NCI-H146 treated with DMSO at 0.1 percent for 48 hours (cell line): Measurements from ENCODE around the gene ELFN2.
"Not testable (repeated sequence)": the region's sequence is repeated elsewhere in the genome, so short reads cannot be mapped to it uniquely, and the experiment has no call there.

Source experiments
- DNase-seq: peaks from one replicate; lab custom pipeline; 2025; ENCODE audit not compliant: unreplicated experiment; lab: John Stamatoyannopoulos, UW

ELFN2 gene

DNA sequence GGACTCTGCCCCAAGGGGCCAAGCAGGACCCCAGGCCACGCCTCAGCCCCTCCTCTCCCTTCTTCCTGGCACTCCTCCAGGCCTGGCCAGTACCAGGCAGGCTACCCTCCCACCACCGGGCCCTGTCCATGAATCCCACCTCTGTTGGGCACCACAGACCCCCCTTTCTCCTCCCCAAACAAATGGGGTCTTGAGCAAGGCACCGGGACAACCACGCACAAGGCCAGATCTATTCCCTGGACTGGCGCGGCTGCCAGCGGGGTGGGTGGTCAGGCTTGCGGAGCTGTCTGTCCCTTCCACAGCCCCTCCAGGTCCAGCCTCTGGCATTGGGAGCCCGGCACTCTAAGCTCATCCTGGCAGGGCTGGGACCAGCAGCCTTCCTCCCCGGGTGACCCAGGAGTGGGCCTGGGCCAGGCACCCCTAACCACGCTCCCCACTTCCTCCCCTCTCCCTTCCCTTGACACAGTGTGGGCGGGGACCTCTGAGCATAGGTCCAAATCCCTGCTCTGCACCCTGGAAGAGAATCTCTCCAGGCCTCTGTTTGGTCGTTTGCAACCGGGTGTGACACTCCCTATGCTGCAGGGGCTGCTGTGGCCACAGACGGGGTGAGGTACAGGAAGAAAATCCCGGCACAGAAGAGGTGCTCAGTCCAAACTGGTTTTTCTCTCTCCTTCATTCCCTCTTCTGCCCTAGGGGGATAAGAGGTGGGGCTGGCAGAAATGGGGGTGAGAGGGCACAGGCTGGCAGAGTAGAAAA, 14.6 kb downstream of the ELFN2 start:
- DNase-seq: no peak

GRCh38 chr22:37411655-37412054, 15.6 kb downstream of the ELFN2 start:
- no peak for DNase-seq

DNA sequence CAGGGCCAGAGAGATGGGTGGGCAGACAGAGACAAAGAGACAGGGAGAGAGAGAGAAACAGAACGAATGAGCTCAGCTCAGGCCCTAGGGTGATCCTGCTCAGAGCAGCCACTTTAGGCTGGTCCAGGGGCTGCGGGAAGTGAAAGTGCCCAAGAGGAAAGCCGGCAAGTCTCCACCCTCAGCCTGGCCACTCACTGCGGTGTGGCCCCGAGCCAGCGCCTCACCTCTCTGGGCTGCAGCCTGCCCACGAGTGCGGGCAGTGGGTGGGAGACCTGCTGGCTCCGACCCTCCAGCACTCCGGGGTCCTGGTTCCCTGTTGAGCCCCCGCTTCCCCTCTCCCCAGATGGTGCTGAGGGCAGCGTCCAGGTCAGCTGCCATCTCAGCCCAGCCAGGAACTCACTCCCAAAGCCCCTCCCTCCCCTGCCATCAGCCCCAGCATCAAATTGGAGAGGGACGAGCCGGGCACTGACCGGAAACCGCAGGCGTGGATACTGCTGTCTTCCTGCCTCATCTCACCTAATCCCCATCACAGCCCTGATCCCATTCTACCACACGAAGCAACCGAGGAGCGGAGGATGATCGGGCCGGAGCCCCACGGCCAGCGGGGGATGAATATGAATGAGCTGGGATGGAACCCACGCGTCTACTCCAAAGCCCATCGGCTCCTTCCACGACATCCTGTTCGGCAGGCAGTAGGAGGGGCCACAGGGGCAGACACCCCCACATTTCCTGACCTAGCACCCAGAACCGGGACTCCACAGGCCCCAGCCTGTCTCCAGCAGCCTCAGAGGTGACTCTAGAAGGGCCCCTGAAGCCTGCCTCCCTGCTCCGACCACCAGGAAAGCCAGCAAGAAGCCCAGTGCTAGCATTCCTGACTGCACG, 16.9 kb downstream of the ELFN2 start:
- no peak for DNase-seq

GRCh38 chr22:37409459-37410050, 17.7 kb downstream of the ELFN2 start:
- DNase-seq: no peak

GRCh38 chr22:37409031-37409430, 18.2 kb downstream of the ELFN2 start:
- no peak for DNase-seq

DNA sequence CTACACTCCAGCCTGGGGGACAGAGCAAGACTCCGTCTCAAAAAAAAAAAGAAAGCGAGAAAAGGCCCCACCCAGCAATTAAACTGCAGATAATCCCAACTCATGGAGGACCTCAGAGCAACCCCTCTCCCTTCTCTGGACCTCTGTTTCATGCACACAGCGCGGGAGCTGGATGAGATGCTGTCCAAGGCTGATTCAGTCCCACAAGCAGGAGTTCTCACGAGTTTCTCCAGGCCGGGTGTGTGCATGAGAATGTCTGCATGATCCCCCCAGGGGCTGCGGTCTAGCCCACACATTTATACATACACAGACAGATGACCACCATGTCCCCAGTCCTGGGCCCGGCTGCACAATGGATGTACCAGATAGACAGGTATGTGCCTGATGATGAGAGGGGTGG, 19.4 kb downstream of the ELFN2 start:
- no peak for DNase-seq

DNA sequence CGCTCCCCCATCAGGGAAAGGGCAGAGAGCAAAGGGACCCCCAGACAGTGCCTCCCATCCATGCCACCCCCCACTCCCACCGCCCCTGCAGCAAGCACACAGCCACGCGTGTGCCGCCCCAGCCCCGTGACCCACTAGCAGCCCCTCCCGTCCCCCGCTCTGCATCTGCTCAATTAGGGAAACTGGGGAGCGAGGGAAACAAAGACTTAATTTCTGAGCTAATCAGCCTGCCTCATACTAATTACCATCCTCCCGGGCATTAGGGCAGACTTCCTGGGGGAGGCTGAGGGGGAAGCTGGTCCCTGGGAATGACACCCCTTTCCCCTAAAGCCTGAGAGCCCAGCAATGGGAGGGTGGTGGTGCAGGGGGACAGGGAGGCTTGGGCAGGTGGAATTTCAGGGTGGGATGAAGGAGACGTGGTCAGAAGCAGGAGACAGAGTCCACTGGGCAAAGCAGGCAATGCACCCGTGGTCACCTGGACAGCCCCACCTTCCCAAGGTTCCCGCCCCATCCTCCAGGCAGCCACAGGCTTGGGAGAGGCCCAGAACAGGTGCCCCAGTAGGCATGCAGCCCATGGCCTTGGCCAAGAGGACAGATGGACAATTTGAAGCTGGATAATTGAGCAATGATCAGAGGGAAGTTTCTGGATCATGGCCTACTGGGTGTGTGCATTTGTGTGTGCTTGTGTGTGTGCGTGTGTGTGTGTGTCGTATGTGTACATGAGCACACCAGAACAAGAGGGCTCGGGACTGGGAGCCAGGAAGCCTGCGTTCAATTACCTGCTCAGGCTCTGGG, 20.6 kb downstream of the ELFN2 start:
- no peak for DNase-seq

DNA sequence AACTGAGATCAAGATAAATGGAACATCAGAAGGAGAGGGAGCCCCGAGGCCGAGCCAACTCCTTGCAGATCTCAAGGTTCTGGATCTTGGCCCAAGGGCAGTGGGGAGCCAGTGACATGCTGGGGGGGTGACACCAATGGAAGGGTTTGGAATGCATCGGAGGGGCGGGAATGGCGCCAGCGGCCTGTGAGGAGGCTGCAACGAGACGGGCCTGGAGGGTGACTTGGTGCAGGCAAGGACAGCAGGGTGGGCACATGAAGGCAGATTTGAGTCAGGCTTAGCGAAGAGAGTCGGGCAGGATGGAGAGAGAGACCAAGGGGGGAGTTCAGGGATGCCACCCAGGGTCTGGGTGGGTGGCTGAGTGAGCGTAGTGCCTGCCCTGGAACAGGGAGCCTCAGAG, 23.2 kb downstream of the ELFN2 start:
- DNase-seq: no peak

DNA sequence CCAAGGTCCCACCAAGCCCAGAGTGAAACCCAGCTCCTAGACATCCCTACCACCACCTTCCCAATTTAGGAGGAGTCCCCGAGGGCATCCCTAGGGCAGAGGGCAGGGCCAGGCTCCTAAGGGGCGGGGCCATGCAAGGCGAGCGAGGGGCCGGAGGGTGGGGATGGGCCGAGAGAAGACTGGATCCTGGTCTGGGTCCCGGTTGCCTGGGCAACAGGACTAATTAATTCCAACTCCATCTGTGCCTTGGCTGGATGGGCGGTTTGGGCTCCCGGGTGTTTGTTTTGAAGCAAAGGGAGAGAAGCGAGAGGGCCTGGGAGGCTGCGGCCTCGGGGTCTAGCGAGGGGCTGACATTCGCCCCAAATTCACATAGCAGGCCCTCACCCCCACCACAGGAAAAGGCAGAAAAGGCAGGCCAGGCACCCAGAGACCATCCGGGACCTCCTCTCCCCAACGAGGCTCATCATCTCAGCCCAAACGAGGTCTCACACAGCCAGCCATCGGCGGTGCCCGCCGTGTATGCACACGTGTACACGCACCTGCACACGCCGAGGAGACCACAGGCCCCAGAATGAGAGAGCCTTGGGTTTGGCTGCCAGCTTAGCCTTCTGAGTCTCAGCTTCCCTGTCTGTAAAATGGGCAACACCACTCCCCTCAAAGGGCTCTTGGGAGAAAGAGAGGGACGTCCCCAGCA, 23.9 kb downstream of the ELFN2 start:
- no peak for DNase-seq

- no peak for DNase-seq
These were observed 25.1 kb downstream of the ELFN2 start for GRCh38 chr22:37402184-37402506.

DNA sequence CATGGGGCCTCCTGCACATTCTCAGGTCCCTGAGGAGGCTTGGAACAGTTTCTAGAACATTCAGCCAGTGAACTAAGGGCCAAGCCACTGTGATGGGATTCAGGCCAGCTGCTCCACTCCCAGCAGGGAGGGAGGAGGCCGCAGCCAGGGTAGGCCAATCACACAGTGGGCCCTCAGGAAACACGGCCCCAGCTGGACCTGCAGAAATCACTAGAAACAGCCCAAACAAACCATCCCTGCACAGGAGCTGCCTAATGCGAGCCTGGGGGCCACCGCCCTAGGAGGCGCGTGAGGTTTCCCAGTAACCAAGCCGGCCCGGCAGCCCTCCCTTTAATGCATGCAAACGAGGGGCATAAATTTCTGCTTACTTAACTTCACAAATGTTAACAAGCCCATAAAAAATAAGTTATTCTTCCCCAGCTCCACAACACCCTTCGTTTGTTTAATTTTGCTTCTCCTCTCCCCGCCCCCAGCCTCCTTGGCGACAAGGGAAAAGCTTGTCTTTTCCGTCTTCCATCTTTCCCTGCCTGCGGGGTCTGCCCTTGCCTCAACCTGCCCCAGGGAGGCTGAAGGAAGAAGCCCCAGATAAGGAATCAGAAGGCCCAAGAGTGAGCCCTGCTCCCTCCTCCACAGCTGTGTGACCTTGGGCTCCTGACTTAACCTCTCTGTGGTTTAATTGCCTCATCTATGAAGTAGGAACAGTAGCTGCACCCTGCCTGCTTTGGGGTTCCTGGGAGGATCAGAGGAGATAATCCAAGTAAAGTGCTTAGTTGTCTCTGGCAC, 25.7 kb downstream of the ELFN2 start:
- no peak for DNase-seq

DNA sequence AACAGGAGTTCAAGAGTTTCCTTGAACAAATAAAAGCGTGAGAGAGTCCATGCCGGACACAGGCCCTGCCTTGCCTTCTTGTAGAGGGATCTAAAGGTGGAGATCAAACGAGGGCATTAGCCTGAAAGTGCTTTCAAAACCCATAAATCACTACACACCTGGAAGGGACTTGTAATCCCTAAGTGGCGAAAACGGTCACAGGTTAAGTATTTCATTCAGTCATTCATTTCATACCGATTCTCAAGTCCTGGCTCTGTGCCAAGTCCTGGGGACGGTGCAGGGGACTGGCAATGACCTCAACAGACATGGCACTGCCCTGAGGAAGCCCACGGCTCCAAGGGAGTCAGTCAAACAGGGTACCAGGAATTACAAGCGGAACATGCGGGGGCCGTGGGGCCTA, 26.6 kb downstream of the ELFN2 start:
- DNase-seq: no peak

DNA sequence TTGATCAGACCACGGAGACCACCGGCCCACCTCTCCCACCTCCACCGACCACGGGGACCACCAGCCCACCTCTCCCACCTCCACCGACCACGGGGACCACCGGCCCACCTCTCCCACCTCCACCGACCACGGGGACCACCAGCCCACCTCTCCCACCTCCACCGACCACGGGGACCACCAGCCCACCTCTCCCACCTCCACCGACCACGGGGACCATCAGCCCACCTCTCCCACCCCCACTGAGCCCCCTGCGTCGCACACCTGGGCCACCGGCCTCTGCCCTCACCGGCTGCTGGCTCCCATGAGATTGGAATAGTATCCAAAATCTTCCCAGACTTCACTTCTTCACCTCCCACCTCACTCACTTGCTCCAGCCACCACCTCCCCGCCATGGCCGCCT, 27.8 kb downstream of the ELFN2 start:
- not testable (repeated sequence) for DNase-seq

GRCh38 chr22:37397226-37397625, 30.1 kb downstream of the ELFN2 start:
- no peak for DNase-seq

- no peak for DNase-seq
These were observed 30.7 kb downstream of the ELFN2 start for GRCh38 chr22:37396488-37397084.

DNA sequence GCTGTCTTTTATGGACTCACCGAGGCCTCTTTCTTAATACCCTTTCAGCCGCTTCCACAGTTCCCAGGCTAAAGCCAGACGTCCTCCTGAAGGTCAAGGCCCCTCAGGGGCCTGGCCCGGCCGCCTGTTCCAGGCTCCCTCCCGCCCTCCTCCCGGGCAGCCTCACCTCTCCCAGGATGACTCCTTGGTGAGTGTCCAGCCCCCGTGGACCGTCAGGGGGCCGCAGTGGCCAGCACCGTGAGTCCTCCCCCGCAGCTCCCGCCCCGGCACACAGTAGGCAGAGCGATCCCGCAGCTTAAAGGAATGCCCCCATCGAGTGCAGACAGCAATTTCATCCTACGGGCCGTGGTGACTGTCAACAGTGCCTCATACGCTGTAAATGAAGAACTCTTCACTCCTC, 32.9 kb downstream of the ELFN2 start:
- no peak for DNase-seq

- no peak for DNase-seq
These were observed 33.5 kb downstream of the ELFN2 start for GRCh38 chr22:37393746-37394145.

DNA sequence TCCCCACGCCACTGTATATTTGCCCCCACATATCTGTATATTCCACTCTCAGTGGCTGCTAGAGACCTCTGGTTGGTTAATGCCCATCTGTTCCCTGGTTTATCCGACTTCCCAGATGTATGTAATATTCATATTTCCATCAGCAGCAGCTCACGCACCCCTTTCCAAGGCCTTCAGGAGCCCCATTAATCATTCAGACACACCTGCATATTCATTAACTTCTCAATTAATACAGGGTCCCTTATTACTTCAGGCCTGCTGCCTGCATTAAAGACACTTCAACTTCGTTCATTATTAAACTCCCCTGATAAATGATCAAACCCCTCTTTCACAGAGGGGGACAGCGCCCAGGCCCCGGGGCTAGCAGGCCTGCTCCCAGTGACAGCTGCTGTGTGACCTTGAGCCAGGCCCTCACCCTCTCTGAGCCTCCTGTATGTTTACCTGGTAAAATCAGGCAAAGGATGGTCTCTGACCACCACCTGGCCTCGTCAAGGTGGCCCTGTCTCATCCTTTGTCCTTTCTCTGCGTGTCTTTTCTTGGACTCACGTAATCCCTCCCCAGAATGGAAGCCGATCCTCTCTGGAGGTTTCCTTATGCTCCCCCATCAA, 34.5 kb downstream of the ELFN2 start:
- no peak for DNase-seq

GRCh38 chr22:37391702-37392101, 35.6 kb downstream of the ELFN2 start:
- DNase-seq: no peak
